Measurements from ENCODE around the gene GOLGA8B. TPM values are rescaled to one million over a fixed set of nuclear protein-coding genes. Genes with fewer than 3 reads are reported as not detected.

The GOLGA8B gene
- total and polyA plus RNA-seq, 7 experiments from 2014 or later = 2.5 to 393 (median 300) TPM

GRCh38 chr15:34600923-34601322 is 17.5 kb upstream of the GOLGA8B start:
- no peaks in the 10 kb centered on the region for H3K4me1 Mint-ChIP-seq
- H3K27me3 Mint-ChIP-seq = peaks cover 36 to 62% (median 44%) of the 10 kb centered on the region in 5 donors
- Histone ChIP-seq H3K36me3 (ENCODE audit: control insufficient read depth in 2 of 3, insufficient read depth in 3 of 3, low read length in 3 of 3) (no peaks in the 10 kb centered on the region), H3K4me1 (ENCODE audit: control insufficient read depth in 2 of 2, insufficient read depth in 2 of 2, low read length in 2 of 2) (no peaks in the 10 kb centered on the region), H3K9me3 (ENCODE audit: control insufficient read depth in 2 of 3, low read length in 3 of 3) (no peaks in the 10 kb centered on the region), H3K27ac (ENCODE audit: low read depth, low read length) (no peak overlapping the region), H3K4me3 (ENCODE audit: low read length) (no peak overlapping the region), H3K27me3 (ENCODE audit: control insufficient read depth in 2 of 2, insufficient read depth in 2 of 2, low read length in 2 of 2) (no peaks in the 10 kb centered on the region)
- H3K9me3 Mint-ChIP-seq = peaks cover 0 to 3% (median 0%) of the 10 kb centered on the region in 11 donors
- no peak for ATAC-seq
- intact Hi-C loops (cut with micrococcal nuclease) = no loop called here
- no peak overlapping the region for H3K27ac Mint-ChIP-seq
- DNase-seq = no peak
- H3K36me3 Mint-ChIP-seq = peaks cover 0 to 4% (median 0%) of the 10 kb centered on the region in 5 donors
- no peak overlapping the region for H3K4me3 Mint-ChIP-seq
- ChIA-PET POLR2A (no interaction called here), CTCF (no interaction called here)

- H3K4me1 Mint-ChIP-seq = no peaks in the 10 kb centered on the region
- intact Hi-C loops (cut with micrococcal nuclease) = no loop called here
- no peaks in the 10 kb centered on the region for H3K36me3 Mint-ChIP-seq
- no peak overlapping the region for H3K4me3 Mint-ChIP-seq
- Histone ChIP-seq H3K27ac (ENCODE audit: low read depth, low read length) (no peak overlapping the region), H3K9me3 (ENCODE audit: control insufficient read depth in 2 of 3, low read length in 3 of 3) (no peaks in the 10 kb centered on the region), H3K36me3 (ENCODE audit: control insufficient read depth in 2 of 3, insufficient read depth in 3 of 3, low read length in 3 of 3) (no peaks in the 10 kb centered on the region), H3K4me3 (ENCODE audit: low read length) (no peak overlapping the region), H3K4me1 (ENCODE audit: control insufficient read depth in 2 of 2, insufficient read depth in 2 of 2, low read length in 2 of 2) (no peaks in the 10 kb centered on the region), H3K27me3 (ENCODE audit: control insufficient read depth in 2 of 2, insufficient read depth in 2 of 2, low read length in 2 of 2) (no peaks in the 10 kb centered on the region)
- H3K27ac Mint-ChIP-seq = no peak overlapping the region
- CTCF ChIA-PET = interaction anchor here (0.9 kb wide), 1 partner anchor 538 kb away, joined by 4 read pairs; no protein-coding TSS in a partner anchor
- peaks cover 29 to 53% (median 37%) of the 10 kb centered on the region in 5 donors for H3K27me3 Mint-ChIP-seq
- H3K9me3 Mint-ChIP-seq = peaks cover 0 to 3% (median 0%) of the 10 kb centered on the region in 11 donors
- DNase-seq = no peak
- ATAC-seq = no peak
- POLR2A ChIA-PET = no interaction called here
These were observed 15.5 kb upstream of the GOLGA8B start for GRCh38 chr15:34598799-34599585.

GRCh38 chr15:34597316-34597715 is 13.9 kb upstream of the GOLGA8B start:
- ChIA-PET POLR2A (no interaction called here), CTCF (no interaction called here)
- no peak overlapping the region for H3K4me3 Mint-ChIP-seq
- no peaks in the 10 kb centered on the region for H3K9me3 Mint-ChIP-seq
- Histone ChIP-seq H3K4me3 (ENCODE audit: low read length) (no peak overlapping the region), H3K36me3 (ENCODE audit: control insufficient read depth in 2 of 3, insufficient read depth in 3 of 3, low read length in 3 of 3) (no peaks in the 10 kb centered on the region), H3K27ac (ENCODE audit: low read depth, low read length) (no peak overlapping the region), H3K27me3 (ENCODE audit: control insufficient read depth in 2 of 2, insufficient read depth in 2 of 2, low read length in 2 of 2) (no peaks in the 10 kb centered on the region), H3K9me3 (ENCODE audit: control insufficient read depth in 2 of 3, low read length in 3 of 3) (no peaks in the 10 kb centered on the region), H3K4me1 (ENCODE audit: control insufficient read depth in 2 of 2, insufficient read depth in 2 of 2, low read length in 2 of 2) (no peaks in the 10 kb centered on the region)
- peaks cover 25 to 49% (median 25%) of the 10 kb centered on the region in 5 donors for H3K27me3 Mint-ChIP-seq
- no peak overlapping the region for H3K27ac Mint-ChIP-seq
- intact Hi-C loops (cut with micrococcal nuclease) = no loop called here
- no peaks in the 10 kb centered on the region for H3K36me3 Mint-ChIP-seq
- H3K4me1 Mint-ChIP-seq = no peaks in the 10 kb centered on the region
- no peak for ATAC-seq
- DNase-seq = no peak

GRCh38 chr15:34594361-34594760 is 10.9 kb upstream of the GOLGA8B start:
- Histone ChIP-seq H3K4me1 (ENCODE audit: control insufficient read depth in 2 of 2, insufficient read depth in 2 of 2, low read length in 2 of 2) (no peaks in the 10 kb centered on the region), H3K4me3 (ENCODE audit: low read length) (no peak overlapping the region), H3K27me3 (ENCODE audit: control insufficient read depth in 2 of 2, insufficient read depth in 2 of 2, low read length in 2 of 2) (no peaks in the 10 kb centered on the region), H3K9me3 (ENCODE audit: control insufficient read depth in 2 of 3, low read length in 3 of 3) (no peaks in the 10 kb centered on the region), H3K36me3 (ENCODE audit: control insufficient read depth in 2 of 3, insufficient read depth in 3 of 3, low read length in 3 of 3) (no peaks in the 10 kb centered on the region), H3K27ac (ENCODE audit: low read depth, low read length) (no peak overlapping the region)
- DNase-seq = no peak
- ChIA-PET CTCF (no interaction called here), POLR2A (no interaction called here)
- H3K4me1 Mint-ChIP-seq = no peaks in the 10 kb centered on the region
- H3K27me3 Mint-ChIP-seq = peaks cover 2 to 38% (median 7%) of the 10 kb centered on the region in 5 donors
- ATAC-seq = no peak
- H3K27ac Mint-ChIP-seq = no peak overlapping the region
- intact Hi-C loops (cut with micrococcal nuclease) = no loop called here
- H3K9me3 Mint-ChIP-seq = no peaks in the 10 kb centered on the region
- no peaks in the 10 kb centered on the region for H3K36me3 Mint-ChIP-seq
- no peak overlapping the region for H3K4me3 Mint-ChIP-seq

- peaks cover 4 to 7% (median 5%) of the 10 kb centered on the region in 7 donors for H3K4me1 Mint-ChIP-seq
- ATAC-seq (no peak), DNase-seq (no peak)
- Histone ChIP-seq H3K4me3 (ENCODE audit: low read length) (no peak overlapping the region), H3K27ac (ENCODE audit: low read depth, low read length) (no peak overlapping the region), H3K36me3 (ENCODE audit: control insufficient read depth in 2 of 3, insufficient read depth in 3 of 3, low read length in 3 of 3) (no peaks in the 10 kb centered on the region), H3K27me3 (ENCODE audit: control insufficient read depth in 2 of 2, insufficient read depth in 2 of 2, low read length in 2 of 2) (no peaks in the 10 kb centered on the region), H3K4me1 (ENCODE audit: control insufficient read depth in 2 of 2, insufficient read depth in 2 of 2, low read length in 2 of 2) (no peaks in the 10 kb centered on the region), H3K9me3 (ENCODE audit: control insufficient read depth in 2 of 3, low read length in 3 of 3) (no peaks in the 10 kb centered on the region)
- H3K4me3 Mint-ChIP-seq = no peak overlapping the region
- no peaks in the 10 kb centered on the region for H3K36me3 Mint-ChIP-seq
- peak overlapping the region in 2 of 9 donors; percentile 12 to 41 for H3K27ac Mint-ChIP-seq
- H3K9me3 Mint-ChIP-seq = no peaks in the 10 kb centered on the region
- H3K27me3 Mint-ChIP-seq = peaks cover 3 to 31% (median 5%) of the 10 kb centered on the region in 5 donors
- intact Hi-C loops (cut with micrococcal nuclease) = no loop called here
- POLR2A ChIA-PET = no interaction called here
- CTCF ChIA-PET = interaction anchor here (0.6 kb wide), 1 partner anchor 806 kb away, joined by 3 read pairs; no protein-coding TSS in a partner anchor
These were observed 7.9 kb upstream of the GOLGA8B start for GRCh38 chr15:34591306-34591705.

GRCh38 chr15:34588046-34588674 is 4.7 kb upstream of the GOLGA8B start:
- Histone ChIP-seq H3K9me3 (ENCODE audit: control insufficient read depth in 2 of 3, low read length in 3 of 3) (no peaks in the 10 kb centered on the region), H3K27ac (ENCODE audit: low read depth, low read length) (no peak overlapping the region), H3K27me3 (ENCODE audit: control insufficient read depth in 2 of 2, insufficient read depth in 2 of 2, low read length in 2 of 2) (no peaks in the 10 kb centered on the region), H3K36me3 (ENCODE audit: control insufficient read depth in 2 of 3, insufficient read depth in 3 of 3, low read length in 3 of 3) (peaks cover 0 to 7% (median 0%) of the 10 kb centered on the region in 3 experiments), H3K4me1 (ENCODE audit: control insufficient read depth in 2 of 2, insufficient read depth in 2 of 2, low read length in 2 of 2) (peaks cover 0 to 4% of the 10 kb centered on the region in 2 donors), H3K4me3 (ENCODE audit: low read length) (no peak overlapping the region)
- ChIA-PET POLR2A (interaction anchor here (0.6 to 1.0 kb wide), 3 partner anchors 220 to 919 kb away, joined by 3 to 4 read pairs (median 3); partner anchors contain the start of genes LPCAT4, NOP10 and NUTM1), CTCF (interaction anchor here (0.6 to 2.1 kb wide), 11 partner anchors 22 to 527 kb away, joined by 3 to 13 read pairs (median 3); partner anchors contain the start of genes LPCAT4, NOP10 and NUTM1)
- Mint-ChIP-seq H3K9me3 (no peaks in the 10 kb centered on the region), H3K4me1 (peaks cover 5 to 13% (median 6%) of the 10 kb centered on the region in 7 donors), H3K4me3 (peak overlapping the region; percentile 0 to 83 (median 76)), H3K36me3 (no peaks in the 10 kb centered on the region), H3K27ac (peak overlapping the region in 4 of 9 donors; percentile 3 to 83 (median 40)), H3K27me3 (peaks cover 3 to 34% (median 13%) of the 10 kb centered on the region in 5 donors)
- intact Hi-C loops (cut with micrococcal nuclease) = loop anchor here (1.0 to 10.0 kb wide), 9 partner anchors 71 to 526 kb away; partner anchors contain the start of genes KATNBL1 (in 1 of the 2), LPCAT4 (in 1 of the 2), NOP10 (in 1 of the 2) and NUTM1 (in 1 of the 2)
- ATAC-seq (peak; percentile 72), DNase-seq (peak in 8 of 9 donors; percentile 39 to 74 (median 62))
